ENCODE results near the gene SEMA5B. TPM values are rescaled to one million over a fixed set of nuclear protein-coding genes. Genes with fewer than 3 reads are reported as not detected.
A peak's percentile ranks its signal among the peaks of the same experiment; 100 is the strongest.

The SEMA5B gene
- polyA plus RNA-seq, 1 donor: 23.8 TPM

DNA sequence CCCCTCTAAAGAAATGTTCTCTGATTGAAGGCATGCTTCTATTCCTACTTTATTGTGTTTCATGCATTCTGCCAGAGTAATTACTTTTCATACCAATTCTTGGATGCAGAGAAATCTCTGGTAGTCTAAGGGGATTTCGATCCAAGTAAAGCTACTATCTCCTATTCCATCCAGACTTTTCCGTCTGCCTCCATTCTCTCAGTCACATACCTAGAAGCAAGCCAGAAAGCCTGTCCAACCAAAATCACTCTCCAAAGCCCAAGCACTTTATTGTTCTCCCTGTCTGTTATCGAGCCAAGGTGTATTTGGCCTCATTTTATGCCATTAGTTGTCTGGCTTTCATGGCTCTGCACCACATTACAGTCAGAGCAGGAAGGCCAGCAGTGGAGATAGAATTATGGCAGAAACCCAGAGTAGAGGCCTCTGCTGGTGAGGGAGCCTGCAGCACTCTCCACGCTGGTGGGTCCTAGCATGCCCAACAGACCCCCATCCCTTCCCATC lies 136.8 kb downstream of the SEMA5B start:
- peak; percentile 17 for DNase-seq

DNA sequence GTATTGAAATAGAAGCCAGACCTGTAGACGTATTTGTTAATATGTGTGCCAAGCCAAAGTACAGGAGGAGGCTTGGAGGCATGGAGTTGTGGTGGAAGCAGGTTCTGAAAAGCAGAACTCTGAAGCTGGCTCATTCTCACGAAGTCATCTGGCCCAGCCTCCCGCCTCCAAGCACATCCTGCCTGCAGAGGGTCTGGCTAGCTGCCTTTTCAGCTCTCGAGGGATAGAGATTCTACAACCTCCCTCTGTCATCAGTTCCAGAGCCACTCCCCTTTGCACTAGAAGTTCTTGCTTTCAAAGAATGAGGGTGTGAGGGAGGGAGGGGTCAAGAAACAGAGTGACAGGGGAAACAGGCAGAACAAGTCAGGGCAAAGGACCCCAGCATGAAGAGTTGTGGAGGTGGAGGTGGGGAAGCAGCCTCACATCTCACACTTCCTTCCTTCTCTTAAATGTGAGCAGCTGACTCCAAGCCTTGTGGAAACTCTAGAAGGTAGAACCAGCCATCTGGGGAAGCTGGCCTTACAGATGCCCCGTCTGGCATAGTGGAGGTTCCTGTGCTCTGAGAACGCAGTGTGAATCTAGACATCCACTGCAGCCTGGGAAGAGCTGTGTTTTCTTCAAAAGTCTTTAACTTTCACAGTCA lies 137.4 kb downstream of the SEMA5B start:
- DNase-seq: peak; percentile 85

DNA sequence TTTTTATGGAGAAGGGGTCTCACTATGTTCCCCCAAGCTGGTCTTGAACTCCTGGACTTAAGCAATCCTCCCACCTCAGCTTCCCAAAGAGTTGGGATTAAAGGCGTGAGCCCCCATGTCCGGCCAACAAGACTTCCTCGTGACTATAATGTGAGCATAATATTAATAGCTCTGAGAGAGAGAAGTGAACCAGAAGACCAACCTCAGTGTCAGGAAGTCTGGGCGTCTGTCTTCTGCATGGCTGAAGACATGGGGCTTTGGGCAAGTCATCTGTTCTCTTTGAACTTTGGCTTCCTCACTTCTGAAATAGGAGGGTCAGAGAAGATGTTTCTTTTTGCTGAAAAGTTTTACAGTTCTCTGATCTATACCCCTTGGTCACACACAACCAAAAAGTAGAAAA lies 140.6 kb downstream of the SEMA5B start:
- peak; percentile 11 for DNase-seq

DNA sequence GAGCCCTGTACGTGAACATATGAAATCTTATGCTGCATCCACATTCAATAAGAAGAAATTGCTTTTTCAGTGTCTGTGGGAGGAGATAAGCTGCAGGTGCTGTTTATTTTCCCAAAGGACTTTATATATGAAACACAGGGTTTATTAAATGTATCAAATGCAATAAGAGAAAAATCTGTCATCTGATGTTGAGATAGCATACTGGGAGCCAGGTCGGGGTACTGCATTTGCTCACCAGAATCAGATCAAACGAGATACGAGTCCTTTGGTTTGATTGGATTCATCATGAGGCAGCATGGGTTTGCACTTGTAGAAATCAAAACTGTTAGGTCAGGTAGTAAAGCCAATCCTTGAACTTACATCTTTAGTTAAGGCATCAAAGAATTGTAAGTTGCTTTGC lies 141.3 kb downstream of the SEMA5B start:
- no peak for DNase-seq

DNA sequence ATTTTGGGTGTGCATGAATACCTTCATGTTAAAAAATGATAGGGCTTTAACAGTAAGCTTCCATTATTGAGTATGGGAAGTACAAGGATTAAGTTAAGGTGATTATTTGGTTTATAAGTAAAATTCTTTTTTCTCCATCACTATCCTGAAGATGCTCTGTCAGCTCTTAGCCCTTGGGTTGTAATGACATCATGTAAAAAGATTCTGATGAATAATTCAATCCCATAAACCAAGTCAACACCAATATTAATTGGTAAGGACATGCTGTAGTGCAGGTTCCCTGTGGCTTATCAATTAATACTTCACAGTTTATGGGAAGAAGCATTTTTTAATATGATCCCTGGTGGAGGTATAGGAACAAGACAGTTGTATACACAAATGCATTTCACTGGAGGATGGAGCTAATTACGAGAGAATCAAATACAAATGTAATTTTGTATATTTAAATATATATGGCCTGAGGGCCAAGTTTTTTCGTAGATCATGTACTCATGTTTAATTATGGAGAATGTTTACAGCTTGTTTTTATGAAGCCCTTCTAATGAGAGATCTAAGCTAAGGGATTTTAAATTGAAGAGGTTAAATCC lies 145.1 kb downstream of the SEMA5B start:
- no peak for DNase-seq

DNA sequence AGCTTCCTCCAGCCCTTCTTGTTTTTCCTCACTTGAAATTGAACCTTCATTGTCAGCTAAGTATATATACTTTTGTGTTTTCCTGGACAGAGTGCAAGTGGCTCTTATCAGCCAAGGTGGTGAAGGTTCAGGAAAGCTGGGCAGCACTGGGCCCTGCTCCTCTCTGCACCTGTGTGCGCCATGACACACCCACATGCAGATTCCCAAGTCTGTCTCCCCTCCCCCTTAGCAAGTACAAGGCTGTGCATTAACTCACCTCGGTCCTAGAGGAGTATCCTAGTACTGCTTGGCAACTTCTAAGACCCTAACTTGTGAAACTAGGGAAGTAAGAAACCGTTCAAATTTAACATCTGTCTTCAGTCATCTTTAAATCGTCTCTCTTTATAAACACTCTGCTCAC lies 146.9 kb downstream of the SEMA5B start:
- DNase-seq: no peak

DNA sequence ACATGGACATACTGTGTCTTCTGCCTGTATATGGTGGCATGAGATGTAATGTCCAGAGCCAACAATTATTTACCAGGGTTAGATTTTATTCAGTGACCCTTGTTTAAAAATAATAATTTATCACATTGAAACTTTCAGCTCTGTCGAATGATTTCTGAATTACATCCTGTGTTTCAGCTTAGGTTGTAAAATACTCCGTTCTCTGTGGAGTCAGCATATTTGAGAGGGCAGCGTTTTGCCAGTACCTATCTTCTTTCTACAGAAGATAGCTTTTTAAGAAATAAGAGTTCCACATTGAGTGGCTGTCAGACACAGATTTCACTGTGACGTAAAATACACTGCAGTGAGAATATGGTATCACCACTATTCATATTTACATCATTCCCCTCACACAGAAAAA lies 147.4 kb downstream of the SEMA5B start:
- DNase-seq: no peak

DNA sequence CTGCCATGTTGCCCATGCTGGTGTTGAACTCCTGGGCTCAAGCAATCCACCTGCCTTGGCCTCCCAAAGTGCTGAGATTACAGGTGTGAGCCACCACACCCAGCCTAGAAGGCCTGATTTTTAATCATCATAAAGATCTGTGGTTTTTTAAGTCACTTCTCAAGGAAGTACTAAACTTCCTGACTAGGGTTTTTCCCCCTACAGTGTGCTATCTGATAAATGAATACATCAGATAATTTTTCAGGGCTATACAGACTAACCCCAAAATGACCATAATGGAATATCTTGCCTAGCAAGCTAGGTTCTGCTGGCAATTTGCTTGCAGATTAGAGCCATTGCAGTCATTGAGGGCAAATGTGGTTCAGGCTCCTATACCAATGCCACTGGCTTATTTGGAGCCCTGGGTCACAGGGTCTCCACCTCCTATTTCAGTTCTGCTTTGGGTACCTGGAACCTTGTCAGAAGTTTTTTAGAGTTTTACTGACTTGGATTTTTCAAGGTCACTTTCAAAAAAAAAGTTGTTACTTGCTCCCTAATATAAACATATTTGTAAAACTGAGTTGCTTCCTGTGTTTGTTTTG lies 151.9 kb downstream of the SEMA5B start:
- no peak for DNase-seq

DNA sequence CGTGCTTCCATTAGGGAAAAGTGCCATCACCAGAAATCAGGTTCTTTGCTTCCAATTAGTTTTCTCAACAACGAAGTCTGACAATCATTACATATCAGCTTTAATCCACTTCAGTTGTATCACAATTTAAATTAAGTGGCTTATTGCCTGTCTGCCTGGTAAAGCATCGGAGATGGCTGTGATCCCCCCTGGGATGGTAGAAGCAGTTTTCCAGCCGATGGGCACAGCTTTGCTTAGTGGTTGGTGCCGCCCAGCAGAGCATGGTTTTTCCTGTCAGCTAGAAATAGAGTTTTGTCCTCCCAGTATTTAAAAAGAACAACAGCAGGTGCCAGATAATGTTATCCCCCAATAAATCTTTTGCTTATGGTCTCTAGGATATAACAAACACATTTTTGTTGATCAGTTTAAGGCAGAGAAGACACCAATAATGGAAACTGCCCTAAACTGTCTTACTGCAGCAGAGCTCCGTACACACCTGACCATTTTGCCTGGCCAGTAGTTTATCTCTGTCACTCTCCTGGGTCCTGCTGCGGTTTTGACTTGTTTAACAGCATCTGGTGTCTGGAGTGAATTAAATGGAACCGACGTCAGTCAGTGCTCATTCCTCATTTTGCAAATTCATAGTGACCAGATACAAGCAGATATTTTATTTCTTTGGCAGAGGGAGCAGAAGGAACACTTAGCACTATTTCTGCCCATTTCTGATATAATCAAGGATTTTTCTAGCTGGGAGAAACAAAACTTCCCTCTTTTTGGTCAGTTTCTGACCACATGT lies 153.6 kb downstream of the SEMA5B start:
- DNase-seq: no peak

DNA sequence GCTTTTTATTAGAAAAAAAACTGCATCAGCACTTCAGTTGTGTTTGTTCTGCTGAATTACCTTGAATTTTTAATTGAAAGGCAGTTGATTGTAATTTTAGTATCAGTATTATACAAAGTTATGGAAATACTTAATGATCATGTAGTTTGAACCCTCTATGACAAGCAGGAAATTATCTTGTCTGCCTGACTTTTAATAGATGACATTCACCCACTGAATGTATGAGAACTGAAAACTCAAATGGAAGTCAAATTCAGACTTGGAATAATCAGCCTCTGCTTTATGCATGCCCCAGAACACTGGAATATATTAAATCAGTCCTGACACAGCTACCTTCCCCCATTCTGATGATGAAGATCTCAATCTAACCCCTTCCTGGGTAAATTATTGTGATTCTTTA lies 159.2 kb downstream of the SEMA5B start:
- no peak for DNase-seq

DNA sequence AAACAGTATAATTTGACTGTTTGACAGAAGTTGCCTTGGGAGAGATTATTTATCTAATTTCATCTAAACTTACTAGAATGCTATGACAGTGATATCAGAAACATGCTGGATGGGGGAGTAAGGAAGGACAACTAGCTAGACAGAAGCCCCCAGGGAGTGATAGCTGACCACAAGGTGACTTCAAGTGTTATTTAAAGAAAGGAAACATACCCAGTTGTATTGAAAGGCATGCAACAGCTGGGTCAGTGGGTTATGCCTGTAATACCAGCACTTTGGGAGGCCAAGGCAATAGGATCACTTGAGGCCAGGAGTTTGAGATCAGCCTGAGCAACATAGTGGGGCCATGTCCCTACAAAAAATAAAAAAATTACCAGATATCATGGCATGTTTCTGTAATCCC lies 163.1 kb downstream of the SEMA5B start:
- DNase-seq: no peak

DNA sequence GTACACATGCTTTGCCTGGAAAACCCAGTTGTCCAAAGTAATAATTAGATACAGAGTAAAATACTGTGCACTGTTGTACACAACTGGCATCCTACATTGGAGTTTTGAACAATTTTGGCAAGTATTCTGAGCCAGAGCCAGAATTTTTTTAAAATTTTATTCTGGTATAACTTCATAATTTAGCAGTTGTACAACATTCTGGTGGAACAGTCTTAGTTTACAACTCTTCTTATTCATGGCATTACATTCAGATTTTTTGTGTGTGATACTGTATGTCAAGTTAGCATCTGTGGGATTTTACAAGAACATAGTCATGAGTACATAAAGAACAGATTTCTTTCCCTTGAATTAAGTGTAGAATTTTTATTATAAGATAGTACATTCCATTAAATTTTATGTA lies 165.2 kb downstream of the SEMA5B start:
- no peak for DNase-seq

Other genes starting within 250 kb of the SEMA5B start
- gene HSPBAP1, start 233.9 kb downstream of the SEMA5B start, polyA plus RNA-seq (ENCODE audit: insufficient read length): 7.5 TPM
- gene SLC49A4, start 232.7 kb downstream of the SEMA5B start, polyA plus RNA-seq (ENCODE audit: insufficient read length): 7.1 TPM
- 16.4 TPM for gene PDIA5, start 39.3 kb upstream of the SEMA5B start, polyA plus RNA-seq (ENCODE audit: insufficient read length)
- gene SEC22A, start 174.2 kb upstream of the SEMA5B start, polyA plus RNA-seq (ENCODE audit: insufficient read length): 15.2 TPM